GM18505 (cell line): ENCODE measurements around the gene PRR36.

Source experiments
- ATAC-seq: cut with Tn5 transposase; IDR thresholded peaks from one replicate; pipeline ENCODE4 v1.9.1; 2021; ENCODE audit not compliant: unreplicated experiment
- POLR2A ChIP-seq: IDR thresholded peaks from 4 replicates; pipeline ENCODE4 v1.6.1; 2011; ENCODE audit warnings: borderline replicate concordance; ENCODE audit not compliant: insufficient read depth, insufficient read length; ENCODE audit errors: extremely low read depth

Gene PRR36

DNA sequence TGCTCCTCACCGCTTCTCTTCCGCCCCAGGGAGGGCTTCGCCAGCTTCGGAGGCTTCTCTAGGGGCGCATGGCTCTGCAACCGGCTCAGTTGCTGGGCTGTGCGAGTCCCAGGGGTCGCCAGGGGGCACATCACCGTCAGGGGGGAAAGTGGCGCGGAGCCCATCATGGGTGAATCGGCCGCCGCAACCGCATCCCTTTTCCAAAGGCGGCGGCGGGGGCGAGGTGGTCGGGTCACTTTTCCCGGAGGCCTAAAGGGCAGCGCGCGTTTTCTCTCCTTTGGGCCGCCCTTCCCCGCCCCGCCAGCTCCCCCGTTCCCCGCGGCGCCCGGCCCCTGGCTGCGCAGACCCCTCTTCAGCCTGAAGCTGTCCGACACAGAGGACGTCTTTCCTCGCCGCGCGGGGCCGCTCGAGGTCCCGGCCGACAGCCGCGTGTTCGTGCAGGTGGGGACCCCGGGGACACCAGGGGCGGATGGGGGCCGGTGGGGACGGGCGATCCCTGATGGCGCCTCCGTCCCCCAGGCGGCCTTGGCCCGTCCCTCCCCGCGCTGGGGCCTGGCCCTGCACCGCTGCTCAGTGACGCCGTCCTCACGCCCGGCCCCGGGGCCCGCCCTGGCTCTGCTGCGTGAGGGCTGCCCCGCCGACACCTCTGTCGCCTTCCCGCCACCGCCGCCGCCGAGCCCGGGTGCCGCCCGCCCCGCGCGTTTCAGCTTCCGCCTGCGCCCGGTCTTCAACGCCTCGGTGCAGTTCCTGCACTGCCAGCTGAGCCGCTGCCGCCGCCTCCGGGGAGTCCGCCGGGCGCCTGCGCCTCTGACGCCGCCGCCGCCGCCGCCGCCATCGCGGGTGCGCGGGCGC, 42.1 kb upstream of the PRR36 start:
- no peak for ATAC-seq
- TF ChIP-seq POLR2A, result no peak

DNA sequence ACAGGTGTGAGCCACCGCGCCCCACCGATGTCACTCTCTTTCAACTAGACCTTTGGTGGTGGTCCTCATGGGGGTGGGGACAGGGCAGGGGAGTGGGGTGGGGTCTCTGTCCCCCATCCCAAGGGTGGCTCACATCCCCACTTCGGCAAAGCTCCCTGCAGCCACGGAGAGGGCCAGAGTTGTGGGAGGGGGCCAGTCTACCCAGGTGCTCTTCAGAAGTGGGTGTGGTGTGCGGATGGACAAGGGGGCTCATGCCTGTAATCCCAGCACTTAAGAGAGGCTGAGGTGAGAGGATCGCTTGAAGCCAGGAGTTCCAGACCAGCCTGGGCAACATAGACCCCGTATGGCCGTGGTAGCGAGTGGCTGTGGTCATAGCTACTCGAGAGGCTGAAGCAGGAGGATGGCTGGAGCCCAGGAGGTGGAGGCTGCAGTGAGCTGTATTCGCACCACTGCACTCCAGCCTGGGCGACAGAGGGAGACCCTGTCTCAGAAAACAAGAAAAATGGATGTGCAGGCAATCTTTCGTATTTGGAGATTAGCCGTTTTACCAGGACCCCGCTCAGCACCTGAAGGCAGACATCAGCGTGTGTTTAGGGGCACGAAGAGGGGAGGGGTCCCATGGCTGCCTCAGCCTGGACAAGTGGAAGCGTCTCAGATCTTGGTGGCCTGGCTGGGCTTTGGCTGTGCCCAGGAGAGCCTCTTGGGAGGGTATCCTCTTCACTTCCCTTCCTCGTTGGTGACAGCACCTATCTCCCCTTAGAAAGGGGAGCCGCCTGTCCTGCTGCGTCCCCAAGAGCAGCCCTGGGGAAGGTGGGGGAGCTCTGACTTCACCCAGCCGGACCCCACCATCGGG, 41.3 kb upstream of the PRR36 start:
- no peak for ATAC-seq
- no peak for TF ChIP-seq POLR2A

DNA sequence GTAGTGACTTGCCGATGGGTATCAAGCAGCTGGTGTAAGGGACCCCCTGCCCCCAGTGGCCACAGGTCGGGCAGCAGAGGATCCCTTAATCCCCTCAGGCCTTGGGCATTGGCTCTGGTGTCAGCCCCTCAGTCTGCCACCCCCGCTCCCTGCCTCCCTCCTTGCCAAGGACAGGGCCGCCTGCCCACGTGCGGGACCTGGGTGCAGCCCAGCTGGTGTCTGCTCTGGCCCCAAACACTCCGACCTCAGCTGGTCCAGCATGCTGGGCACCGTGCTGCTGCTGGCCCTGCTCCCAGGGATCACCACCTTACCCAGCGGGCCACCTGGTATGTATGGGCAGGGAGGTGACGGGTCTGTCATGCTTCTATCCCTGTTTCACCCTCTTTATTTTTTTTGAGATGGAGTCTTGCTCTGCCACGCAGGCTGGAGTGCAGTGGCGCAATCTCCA, 40.4 kb upstream of the PRR36 start, which contains the start of gene TGFBR3L:
Gene TGFBR3L (plus strand): TSS at position 233 of the 448 bp plus-strand sequence.
- TF ChIP-seq POLR2A, result no peak
- no peak for ATAC-seq

DNA sequence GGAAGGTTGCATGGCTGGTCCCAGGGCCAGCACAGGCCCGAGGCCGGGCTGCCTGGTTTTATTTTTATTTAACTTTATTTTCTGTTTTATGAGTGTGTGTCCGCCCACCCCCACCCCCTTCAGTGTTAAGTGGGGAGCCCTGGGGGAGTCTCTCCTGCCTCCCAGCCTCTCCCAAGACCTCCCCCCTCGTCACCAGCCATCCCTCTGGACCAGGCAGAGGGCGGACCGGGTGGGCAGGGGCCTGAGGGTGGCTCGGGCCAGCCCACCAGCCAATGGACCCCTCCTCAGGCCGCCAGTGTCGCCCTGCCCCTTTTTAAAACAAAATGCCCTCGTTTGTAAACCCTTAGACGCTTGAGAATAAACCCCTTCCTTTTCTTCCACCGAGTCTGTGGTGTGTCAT, 39.9 kb upstream of the PRR36 start:
- no peak for TF ChIP-seq POLR2A
- ATAC-seq, result no peak

DNA sequence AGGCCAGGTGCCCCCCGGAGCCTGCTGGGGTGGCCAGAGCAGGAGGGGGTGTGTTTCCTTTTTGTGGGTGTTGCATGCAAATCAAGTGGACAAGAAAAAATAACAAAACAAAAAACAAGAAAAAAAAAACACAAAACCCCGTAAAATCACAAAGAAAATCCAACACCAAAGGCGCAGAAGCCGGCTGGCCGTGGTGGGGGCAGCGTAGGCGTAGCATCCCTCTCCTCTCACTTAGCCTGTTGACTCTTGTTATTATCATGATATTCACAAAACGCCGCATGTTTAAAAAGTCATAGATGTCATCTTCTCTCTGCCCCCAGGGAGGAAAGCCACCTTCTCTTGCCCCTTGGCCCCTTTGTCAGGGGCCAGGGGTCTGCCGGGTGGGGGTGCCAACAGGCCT, 39.5 kb upstream of the PRR36 start:
- no peak for TF ChIP-seq POLR2A
- no peak for ATAC-seq

DNA sequence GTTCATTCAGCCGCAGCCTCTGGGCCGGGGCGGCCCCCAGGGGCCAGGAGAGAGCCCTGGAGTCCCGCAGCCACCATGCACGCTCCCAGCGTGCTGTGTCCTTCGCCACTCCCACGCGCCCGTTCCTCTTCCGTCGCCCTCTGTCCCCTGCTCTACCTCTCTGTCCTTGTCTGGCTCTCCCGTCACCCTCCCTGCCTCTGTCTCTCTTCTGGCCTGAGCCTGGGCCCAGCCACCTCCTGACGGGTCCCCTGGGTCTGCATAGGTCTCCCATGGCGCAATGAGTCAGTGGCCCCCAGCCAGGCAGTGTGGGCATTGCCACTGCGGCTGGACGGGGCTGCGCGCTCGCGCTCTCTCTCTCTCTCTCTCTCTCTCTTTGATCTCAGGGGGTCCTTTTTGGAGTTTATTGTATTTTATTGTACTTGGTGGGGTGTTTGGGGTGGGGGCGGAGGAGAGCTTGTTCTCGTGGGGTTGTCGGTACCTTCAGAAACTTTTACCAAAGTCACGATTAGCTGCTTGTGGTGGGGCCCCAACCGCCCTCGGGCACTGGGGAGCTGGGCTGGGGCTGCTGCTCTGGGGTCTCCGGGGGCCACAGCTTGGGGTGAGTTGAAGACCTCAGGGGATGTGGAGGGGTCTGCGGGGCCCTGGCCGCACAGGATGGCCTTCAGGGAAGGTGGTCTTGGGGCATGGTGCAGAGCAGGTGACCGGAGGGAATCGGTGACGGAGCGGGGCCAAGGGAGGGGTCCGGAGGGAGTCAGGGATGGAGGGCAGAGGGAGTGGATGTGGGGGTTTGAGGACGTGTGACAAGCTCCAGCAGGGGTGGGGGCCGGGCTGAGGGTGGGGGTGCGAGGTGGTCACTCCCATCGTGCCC, 38.7 kb upstream of the PRR36 start:
- ATAC-seq, result no peak
- TF ChIP-seq POLR2A, result no peak

DNA sequence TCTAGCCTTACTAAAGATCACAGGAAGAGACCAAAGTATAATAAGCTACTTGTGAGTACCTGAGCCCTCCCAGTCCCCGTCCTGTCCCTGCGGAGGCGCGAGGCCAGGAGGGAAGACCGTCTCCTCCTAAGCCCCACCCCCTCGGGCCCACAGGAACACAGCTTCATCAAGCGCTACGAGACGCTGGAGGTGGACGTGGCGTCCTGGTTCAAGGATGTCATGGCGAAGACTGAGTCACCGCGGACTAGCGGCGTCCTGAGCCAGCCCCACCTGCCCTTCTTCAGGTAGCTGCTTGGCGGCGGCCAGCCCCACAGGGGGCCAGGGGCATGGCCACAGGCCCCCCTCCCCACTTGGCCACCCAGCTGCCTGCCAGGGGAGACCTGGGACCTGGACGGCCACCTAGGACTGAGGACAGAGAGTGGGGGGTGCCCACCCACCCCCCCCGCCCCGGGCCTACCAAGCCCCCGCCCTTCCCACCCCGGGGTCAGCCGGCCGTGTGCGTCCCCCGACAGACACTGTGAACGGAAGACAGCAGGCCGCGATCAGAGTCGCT, 38.0 kb upstream of the PRR36 start:
- no peak for ATAC-seq
- no peak for TF ChIP-seq POLR2A

DNA sequence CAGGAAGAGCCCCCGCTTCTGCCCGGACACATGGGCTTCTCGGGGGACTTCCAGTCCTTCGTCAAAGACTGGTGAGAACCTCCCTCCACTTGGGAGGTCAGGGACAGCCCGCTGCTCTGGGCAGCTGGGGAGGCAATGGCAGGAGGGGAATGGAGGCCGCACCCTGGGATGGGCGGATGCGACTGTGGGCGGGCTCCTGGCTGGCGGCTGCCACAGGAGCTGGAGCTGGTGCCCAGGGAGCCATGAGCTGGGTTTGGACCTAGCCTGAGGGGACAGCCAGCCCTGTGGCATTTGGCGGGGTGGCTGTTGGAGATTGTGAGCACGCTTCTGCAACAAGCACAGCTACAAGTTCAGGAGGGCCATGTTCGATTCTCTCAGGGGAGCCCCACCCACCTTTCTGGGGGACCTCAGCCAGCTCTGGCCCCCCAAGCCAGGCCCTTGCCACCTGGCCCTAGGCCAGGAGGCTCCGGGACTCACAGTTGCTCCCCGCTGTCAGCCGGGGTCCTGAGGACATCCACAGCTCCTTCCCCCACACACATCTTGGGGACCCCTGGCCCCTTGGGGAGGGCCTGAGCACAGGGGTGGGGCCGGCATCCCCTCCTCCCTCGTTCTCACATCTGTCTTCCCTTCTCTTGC, 37.4 kb upstream of the PRR36 start:
- TF ChIP-seq POLR2A, result no peak
- no peak for ATAC-seq

DNA sequence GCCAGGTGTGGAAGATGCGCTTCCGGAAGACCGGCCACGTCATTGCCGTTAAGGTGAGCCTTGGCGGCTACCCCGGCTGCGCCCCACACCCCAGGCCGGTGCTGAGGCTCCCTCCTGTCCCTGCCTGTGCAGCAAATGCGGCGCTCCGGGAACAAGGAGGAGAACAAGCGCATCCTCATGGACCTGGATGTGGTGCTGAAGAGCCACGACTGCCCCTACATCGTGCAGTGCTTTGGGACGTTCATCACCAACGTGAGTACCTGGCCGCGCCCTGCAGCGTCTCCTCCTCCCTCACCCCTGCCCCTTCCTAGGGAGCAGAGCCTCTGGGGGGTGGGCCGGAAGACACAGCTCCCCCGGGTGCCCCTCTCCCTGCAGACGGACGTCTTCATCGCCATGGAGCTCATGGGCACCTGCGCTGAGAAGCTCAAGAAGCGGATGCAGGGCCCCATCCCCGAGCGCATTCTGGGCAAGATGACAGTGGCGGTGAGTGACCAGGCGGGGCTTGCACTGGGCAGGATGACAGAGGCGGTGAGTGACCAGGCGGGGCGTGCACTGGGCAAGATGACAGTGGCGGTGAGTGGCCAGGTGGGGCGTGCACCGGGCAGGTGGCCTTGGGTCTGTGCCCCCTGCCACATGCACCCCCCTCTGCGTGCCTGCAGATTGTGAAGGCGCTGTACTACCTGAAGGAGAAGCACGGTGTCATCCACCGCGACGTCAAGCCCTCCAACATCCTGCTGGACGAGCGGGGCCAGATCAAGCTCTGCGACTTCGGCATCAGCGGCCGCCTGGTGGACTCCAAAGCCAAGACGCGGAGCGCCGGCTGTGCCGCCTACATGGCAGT, 36.4 kb upstream of the PRR36 start:
- TF ChIP-seq POLR2A, result no peak
- no peak for ATAC-seq

DNA sequence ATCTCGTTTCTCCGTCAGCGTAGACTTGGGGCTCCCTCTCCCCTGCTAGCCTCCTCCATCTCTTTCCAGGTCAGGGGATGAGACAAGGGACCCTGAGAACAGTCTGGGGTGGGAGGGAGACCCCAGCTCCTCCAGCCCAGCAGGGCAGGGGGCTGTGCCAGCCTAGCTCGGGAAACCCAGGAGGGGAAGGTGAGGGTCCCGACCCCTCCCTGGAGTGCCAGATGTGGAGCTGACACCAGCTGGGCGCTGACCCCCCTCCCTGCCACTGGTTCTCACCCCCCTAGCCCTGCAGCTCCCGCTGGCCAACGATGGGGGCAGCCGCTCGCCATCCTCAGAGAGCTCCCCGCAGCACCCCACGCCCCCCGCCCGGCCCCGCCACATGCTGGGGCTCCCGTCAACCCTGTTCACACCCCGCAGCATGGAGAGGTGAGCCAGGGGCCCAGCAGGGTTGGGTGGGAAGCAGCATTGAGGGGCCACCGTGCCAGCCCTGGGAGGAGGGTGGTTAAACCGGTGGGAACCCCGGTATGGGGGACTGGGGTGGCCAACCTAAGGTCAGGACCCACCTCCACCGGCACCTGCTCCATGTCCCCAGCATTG, 35.4 kb upstream of the PRR36 start:
- TF ChIP-seq POLR2A, result no peak
- ATAC-seq, result no peak

DNA sequence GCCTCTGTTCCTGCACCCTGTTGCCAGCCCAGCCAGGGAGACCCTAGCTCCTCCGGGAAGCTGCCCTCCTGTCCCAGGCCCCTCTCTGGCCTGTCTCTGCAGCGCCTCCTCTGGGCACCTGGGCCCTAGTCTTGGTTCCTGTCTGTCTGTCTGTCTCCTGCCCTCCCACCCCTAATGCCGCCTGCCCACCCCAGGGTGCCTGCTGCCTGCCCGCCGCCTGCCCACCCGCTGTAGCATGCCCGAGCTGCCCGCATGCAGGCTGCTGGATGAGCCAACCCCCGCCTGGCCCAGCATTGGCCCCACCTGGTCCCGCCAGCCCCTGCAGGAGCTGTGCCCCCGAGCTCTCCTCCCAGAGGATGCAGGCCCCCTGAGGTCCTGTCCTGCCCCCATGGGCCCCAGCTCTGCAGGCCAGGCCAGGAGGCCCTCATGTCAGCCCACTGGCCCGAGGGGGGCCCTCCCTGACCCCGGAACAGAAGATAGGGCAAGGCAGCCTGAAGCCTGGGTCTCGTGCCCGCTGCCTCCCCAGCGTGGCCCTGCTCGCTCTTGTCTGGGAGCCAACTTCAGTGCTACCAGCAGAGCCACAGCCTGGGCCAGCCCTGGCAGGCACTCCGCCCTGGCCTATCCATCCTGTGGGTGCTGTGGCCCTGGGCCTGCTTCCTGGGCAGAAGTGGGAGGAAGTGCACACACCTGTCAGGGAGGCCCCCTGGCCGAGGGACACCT, 34.7 kb upstream of the PRR36 start:
- no peak for ATAC-seq

DNA sequence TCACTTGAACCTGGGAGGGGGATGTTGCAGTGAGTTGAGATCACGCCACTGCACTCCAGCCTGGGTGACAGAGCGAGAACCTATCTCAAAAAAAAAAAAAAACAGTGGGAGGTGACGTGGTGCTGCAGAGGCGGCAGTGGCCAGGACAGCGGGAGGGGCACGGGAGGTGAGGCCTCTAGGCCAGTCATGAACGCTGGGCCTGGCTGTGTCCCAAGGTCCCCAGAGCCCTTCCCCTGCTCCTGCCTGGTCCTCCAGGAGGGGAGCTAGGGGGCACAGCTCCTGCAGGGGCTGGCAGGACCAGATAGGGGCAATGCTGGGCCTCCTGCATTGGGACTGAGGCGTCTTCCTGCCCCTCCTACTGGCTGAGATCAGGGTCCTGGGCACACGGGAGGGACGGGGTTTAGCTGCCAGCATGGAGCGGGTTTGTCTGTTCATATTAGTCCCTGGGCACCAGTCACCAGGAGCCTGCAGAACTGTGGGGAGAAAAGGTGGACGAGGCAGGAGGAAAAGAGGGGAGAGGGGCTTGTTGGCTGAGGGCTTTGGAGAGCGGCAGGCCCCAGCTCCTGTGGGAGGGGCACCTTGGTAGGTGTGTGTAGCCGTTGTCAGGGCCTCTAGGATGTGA, 34.0 kb upstream of the PRR36 start:
- ATAC-seq, result no peak
- TF ChIP-seq POLR2A, result no peak

More for the DNA sequence above, 34.7 kb upstream of the PRR36 start:
- no peak for TF ChIP-seq POLR2A
